OCI-LY7 (cell line): ENCODE data around the gene LY86. TPM values are rescaled to one million over a fixed set of nuclear protein-coding genes. Genes with fewer than 3 reads are reported as not detected.

Experiments
- BruUV-seq: library from RNA; stranded (reverse); fragments of 400-500 nt; replicated peaks from 2 replicates; lab custom pipeline; 2021; lab: Mats Ljungman, UMichigan
- CTCF ChIA-PET: fragments of 300-600 bp; sonication (Branson Sonifier 250); formaldehyde crosslinking; loops from one replicate; lab custom pipeline; 2022; ENCODE audit warnings: antibody characterized with exemption; ENCODE audit not compliant: unreplicated experiment; lab: Charles Lee
- POLR2A ChIA-PET: fragments of 300-600 bp; sonication (Branson Sonifier 250); formaldehyde crosslinking; loops from one replicate; lab custom pipeline; 2022; ENCODE audit warnings: antibody characterized with exemption; lab: Charles Lee
- DNase-seq: peaks from one replicate; pipeline ENCODE4 v3.0.0-alpha.2; 2015; ENCODE audit warnings: low spot score
- H2AFZ ChIP-seq: fragments of 200-600 bp; sonication (generic), shearing (Covaris generic); 2 replicates; pipeline ENCODE4 v1.6.1; 2014; ENCODE audit warnings: mild to moderate bottlenecking, antibody characterized with exemption, low read length, moderate library complexity
- H3K27ac ChIP-seq: fragments of 200-600 bp; sonication (generic); 2 replicates; pipeline ENCODE4 v1.5.1; 2014; ENCODE audit warnings: mixed run types, low read depth, mild to moderate bottlenecking, moderate library complexity, low read length, inconsistent platforms; ENCODE audit not compliant: poor library complexity, severe bottlenecking
- H3K36me3 ChIP-seq: fragments of 200-600 bp; sonication (generic); 2 replicates; pipeline ENCODE4 v1.6.1; 2014; ENCODE audit warnings: mild to moderate bottlenecking, antibody characterized with exemption, low read length, moderate library complexity, mixed read lengths; ENCODE audit not compliant: insufficient read depth
- H3K4me1 ChIP-seq: fragments of 200-600 bp; sonication (generic); 2 replicates; pipeline ENCODE4 v1.5.1; 2014; ENCODE audit warnings: mild to moderate bottlenecking, low read length; ENCODE audit not compliant: insufficient read depth, poor library complexity, severe bottlenecking
- H3K4me2 ChIP-seq: fragments of 200-600 bp; sonication (generic); 2 replicates; pipeline ENCODE4 v1.6.1; 2014; ENCODE audit warnings: mild to moderate bottlenecking, low read length
- H3K4me3 ChIP-seq: fragments of 200-600 bp; sonication (generic); 2 replicates; pipeline ENCODE4 v1.5.1; 2014; ENCODE audit warnings: mild to moderate bottlenecking, low read depth, low read length; ENCODE audit not compliant: poor library complexity, severe bottlenecking
- H3K79me2 ChIP-seq: fragments of 200-600 bp; sonication (generic); 2 replicates; pipeline ENCODE4 v1.6.1; 2016; ENCODE audit warnings: low read depth, mild to moderate bottlenecking, low read length, moderate library complexity, mixed read lengths; ENCODE audit not compliant: insufficient read depth
- H3K9me2 ChIP-seq: fragments of 200-600 bp; sonication (generic); 2 replicates; pipeline ENCODE4 v1.6.1; 2016; ENCODE audit warnings: mild to moderate bottlenecking, low read length, mixed read lengths; ENCODE audit not compliant: insufficient read depth
- H3K9me3 ChIP-seq: fragments of 200-600 bp; sonication (generic); 2 replicates; pipeline ENCODE4 v1.6.1; 2014; ENCODE audit warnings: mild to moderate bottlenecking, mixed run types, low read length, mixed read lengths
- H4K20me1 ChIP-seq: fragments of 200-600 bp; sonication (generic); 2 replicates; pipeline ENCODE4 v1.6.1; 2014; ENCODE audit warnings: mild to moderate bottlenecking, antibody characterized with exemption, low read length, moderate library complexity, mixed read lengths; ENCODE audit not compliant: insufficient read depth
- EZH2phosphoT487 ChIP-seq: fragments of 200-600 bp; sonication (generic); IDR thresholded peaks from 2 replicates; pipeline ENCODE4 v1.6.1; 2018; ENCODE audit warnings: low read depth, borderline replicate concordance, mild to moderate bottlenecking, mixed run types, antibody characterized with exemption, low read length, moderate library complexity, mixed read lengths
- intact Hi-C: fragments of 100-400 bp; cut with micrococcal nuclease; formaldehyde crosslinking; loops from one replicate; pipeline ENCODE4 v1.10.0; 2022; ENCODE audit not compliant: unreplicated experiment
- total RNA-seq, 2 experiments: library from RNA; depleted of rRNA in 1 of 2; stranded (reverse); fragments of >200 nt in 1 of 2; shearing (Covaris generic) in 1 of 2; gene quantifications; 2 replicates each; pipeline ENCODE4 v1.2.3, GENCODE V29; 2014 to 2022
- TF ChIP-seq, protein P1 (sequence below): fragments of 200-600 bp; sonication (generic); conservative IDR thresholded peaks from 2 replicates; pipeline ENCODE4 v1.5.1; 2014; ENCODE audit warnings: mild to moderate bottlenecking, antibody characterized with exemption, low read length, moderate library complexity, mixed read lengths

The LY86 gene
- total RNA-seq, 2 experiments from 2014 or later = 48.4 to 62.8 TPM

GRCh38 chr6:6590530-6590929 lies 2.0 kb downstream of the LY86 start:
- Histone ChIP-seq H4K20me1 (no peaks in the 10 kb centered on the region), H3K36me3 (peaks cover 35% of the 10 kb centered on the region), H3K9me3 (no peaks in the 10 kb centered on the region), H3K4me1 (peaks cover 66% of the 10 kb centered on the region), H3K4me2 (peak overlapping the region; percentile 91), H2AFZ (no peak overlapping the region), H3K27ac (peak overlapping the region; percentile 96), H3K79me2 (peaks cover 66% of the 10 kb centered on the region), H3K9me2 (no peaks in the 10 kb centered on the region), H3K4me3 (peak overlapping the region; percentile 76)
- ChIA-PET CTCF (no interaction called here), POLR2A (interaction anchor here (0.7 to 6.4 kb wide), 3 partner anchors 14 to 44 kb away, joined by 5 to 84 read pairs (median 8); no protein-coding TSS in a partner anchor)
- BruUV-seq = no TSS peak
- DNase-seq = peak; percentile 35
- TF ChIP-seq EZH2phosphoT487 = no peak
- TF ChIP-seq, protein P1, sequence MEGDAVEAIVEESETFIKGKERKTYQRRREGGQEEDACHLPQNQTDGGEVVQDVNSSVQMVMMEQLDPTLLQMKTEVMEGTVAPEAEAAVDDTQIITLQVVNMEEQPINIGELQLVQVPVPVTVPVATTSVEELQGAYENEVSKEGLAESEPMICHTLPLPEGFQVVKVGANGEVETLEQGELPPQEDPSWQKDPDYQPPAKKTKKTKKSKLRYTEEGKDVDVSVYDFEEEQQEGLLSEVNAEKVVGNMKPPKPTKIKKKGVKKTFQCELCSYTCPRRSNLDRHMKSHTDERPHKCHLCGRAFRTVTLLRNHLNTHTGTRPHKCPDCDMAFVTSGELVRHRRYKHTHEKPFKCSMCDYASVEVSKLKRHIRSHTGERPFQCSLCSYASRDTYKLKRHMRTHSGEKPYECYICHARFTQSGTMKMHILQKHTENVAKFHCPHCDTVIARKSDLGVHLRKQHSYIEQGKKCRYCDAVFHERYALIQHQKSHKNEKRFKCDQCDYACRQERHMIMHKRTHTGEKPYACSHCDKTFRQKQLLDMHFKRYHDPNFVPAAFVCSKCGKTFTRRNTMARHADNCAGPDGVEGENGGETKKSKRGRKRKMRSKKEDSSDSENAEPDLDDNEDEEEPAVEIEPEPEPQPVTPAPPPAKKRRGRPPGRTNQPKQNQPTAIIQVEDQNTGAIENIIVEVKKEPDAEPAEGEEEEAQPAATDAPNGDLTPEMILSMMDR = no peak
- intact Hi-C loops = no loop called here

DNA sequence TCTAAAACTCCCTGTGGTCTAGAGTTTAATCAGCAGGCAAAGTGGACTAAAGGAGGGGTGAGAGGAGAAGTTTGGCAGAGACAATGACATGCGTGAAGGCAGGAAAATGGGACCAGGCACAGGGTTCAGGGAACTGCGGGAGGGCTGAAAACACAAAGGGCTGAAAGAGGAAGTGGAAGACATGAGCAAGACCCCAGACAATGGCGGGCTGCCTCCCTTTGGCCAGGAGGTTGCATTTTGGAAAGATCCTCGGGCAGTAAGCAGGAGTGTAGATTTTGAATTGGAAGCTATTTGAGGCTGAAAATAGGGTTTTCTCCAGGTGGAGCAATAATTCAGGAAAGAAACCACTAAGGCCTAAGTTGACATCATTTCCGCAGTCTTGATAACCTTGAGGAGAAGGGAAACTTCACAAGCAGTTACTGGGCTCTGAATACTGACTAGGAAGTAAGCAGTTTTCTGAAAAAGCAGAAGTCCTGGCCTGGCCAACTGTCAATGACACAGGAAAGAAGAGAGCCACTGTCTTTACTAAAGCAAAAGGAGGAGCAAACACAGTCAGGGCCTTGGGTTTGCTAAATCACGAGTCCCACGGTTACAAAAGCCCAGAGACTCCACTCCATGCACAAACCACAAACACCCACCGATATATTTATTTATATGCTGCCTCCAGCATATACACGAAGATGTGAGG lies 3.4 kb downstream of the LY86 start:
- peak overlapping the region; percentile 91 for H3K4me2 ChIP-seq
- intact Hi-C loops = loop anchor here (1.0 kb wide), 2 partner anchors 18 to 95 kb away; no protein-coding TSS in a partner anchor
- peak; percentile 88 for DNase-seq
- BruUV-seq = no TSS peak
- H3K4me3 ChIP-seq = peak overlapping the region; percentile 76
- no peaks in the 10 kb centered on the region for H4K20me1 ChIP-seq
- no peaks in the 10 kb centered on the region for H3K9me3 ChIP-seq
- POLR2A ChIA-PET = interaction anchor here (1.0 to 3.6 kb wide), 3 partner anchors 13 to 96 kb away, joined by 4 to 20 read pairs (median 8); no protein-coding TSS in a partner anchor
- H3K36me3 ChIP-seq = peaks cover 49% of the 10 kb centered on the region
- CTCF ChIA-PET = no interaction called here
- peak overlapping the region; percentile 96 for H3K27ac ChIP-seq
- no peaks in the 10 kb centered on the region for H3K9me2 ChIP-seq
- peaks cover 60% of the 10 kb centered on the region for H3K79me2 ChIP-seq
- TF ChIP-seq, protein P1 = no peak; the same call in 1 of the 2 replicates
- TF ChIP-seq EZH2phosphoT487 = no peak
- peak overlapping the region; percentile 35; the same call in 1 of the 2 replicates for H2AFZ ChIP-seq
- H3K4me1 ChIP-seq = peaks cover 62% of the 10 kb centered on the region
